Stimulated activated CD8-positive, alpha-beta memory T cell treated with anti-CD3 and anti-CD28 coated beads, Interleukin-12 subunit alpha, Interleukin-12 subunit beta, amount 100 ng/mL, for 1 hour (primary cell): ENCODE data around the gene CELF2.

Experiments
- DNase-seq: peaks from one replicate; pipeline ENCODE4 v3.0.0-alpha.2; 2020; ENCODE audit warnings: low read depth

CELF2 gene

GRCh38 chr10:11004144-11005077 lies 13.3 kb upstream of the CELF2 start:
- no peak for DNase-seq

- no peak for DNase-seq
Observed at GRCh38 chr10:11005725-11006427, 11.8 kb upstream of the CELF2 start.

GRCh38 chr10:11006428-11006825 lies 11.2 kb upstream of the CELF2 start:
- no peak for DNase-seq

GRCh38 chr10:11007476-11008020 lies 10.1 kb upstream of the CELF2 start:
- no peak for DNase-seq

GRCh38 chr10:11009471-11010308 lies 8.0 kb upstream of the CELF2 start:
- DNase-seq: no peak

- no peak for DNase-seq
Observed at GRCh38 chr10:11010582-11010981, 7.1 kb upstream of the CELF2 start.

- no peak for DNase-seq
Observed at GRCh38 chr10:11011436-11011835, 6.2 kb upstream of the CELF2 start.

- DNase-seq: no peak
Observed at GRCh38 chr10:11011984-11012383, 5.7 kb upstream of the CELF2 start.

- DNase-seq: no peak
Observed at GRCh38 chr10:11012421-11013295, 5.0 kb upstream of the CELF2 start.

- no peak for DNase-seq
Observed at GRCh38 chr10:11013836-11014235, 3.8 kb upstream of the CELF2 start.

- no peak for DNase-seq
Observed at GRCh38 chr10:11014671-11015445, 2.8 kb upstream of the CELF2 start.

GRCh38 chr10:11015446-11015934 lies 2.2 kb upstream of the CELF2 start:
- DNase-seq: no peak

- DNase-seq: no peak
Observed at GRCh38 chr10:11017000-11017569, 587 bp upstream of the CELF2 start.

GRCh38 chr10:11018432-11018841 lies 765 bp downstream of the CELF2 start:
- no peak for DNase-seq

- DNase-seq: no peak
Observed at GRCh38 chr10:11018855-11019631, 1.4 kb downstream of the CELF2 start.

- DNase-seq: no peak
Observed at GRCh38 chr10:11019724-11020547, 2.3 kb downstream of the CELF2 start.

GRCh38 chr10:11020548-11020942 lies 2.9 kb downstream of the CELF2 start:
- no peak for DNase-seq

- DNase-seq: no peak
Observed at GRCh38 chr10:11022213-11022612, 4.5 kb downstream of the CELF2 start.
